LoVo (cell line): ENCODE data around the gene TMEM116.
A peak's percentile ranks its signal among the peaks of the same experiment; 100 is the strongest.
"Not testable (repeated sequence)": the region's sequence is repeated elsewhere in the genome, so short reads cannot be mapped to it uniquely, and the experiment has no call there.

Source experiments
- DNase-seq: peaks from one replicate; pipeline ENCODE4 v3.0.0-alpha.2; 2016; ENCODE audit warnings: low spot score

Gene TMEM116

GRCh38 chr12:112012775-112013600 lies at the start of gene TMEM116, which contains the start of gene ERP29:
TMEM116 (minus strand) TSS chr12:112013165; CDS start chr12:112005270, 7,895 bp downstream.
ERP29 (plus strand) TSS chr12:112013426; CDS start chr12:112013466, 40 bp downstream.
- peak; percentile 100 for DNase-seq

GRCh38 chr12:112061137-112061536 lies 48.2 kb upstream of the TMEM116 start:
- no peak for DNase-seq

GRCh38 chr12:112049351-112049750 lies 36.4 kb upstream of the TMEM116 start:
- no peak for DNase-seq

- no peak for DNase-seq
Measured at GRCh38 chr12:112046003-112046402, 33.0 kb upstream of the TMEM116 start.

- DNase-seq: not testable (repeated sequence)
Measured at GRCh38 chr12:112036614-112037013, 23.6 kb upstream of the TMEM116 start.

- DNase-seq: no peak
Measured at GRCh38 chr12:112035219-112035785, 22.3 kb upstream of the TMEM116 start.

GRCh38 chr12:112032292-112032691 lies 19.3 kb upstream of the TMEM116 start:
- no peak for DNase-seq

GRCh38 chr12:112031472-112031871 lies 18.5 kb upstream of the TMEM116 start:
- no peak for DNase-seq

- DNase-seq: no peak
Measured at GRCh38 chr12:112029301-112029700, 16.3 kb upstream of the TMEM116 start.

- DNase-seq: no peak
Measured at GRCh38 chr12:112025808-112026375, 12.9 kb upstream of the TMEM116 start.

- DNase-seq: no peak
Measured at GRCh38 chr12:112023759-112024396, 10.9 kb upstream of the TMEM116 start.

GRCh38 chr12:112022241-112023016 lies 9.5 kb upstream of the TMEM116 start:
- no peak for DNase-seq

GRCh38 chr12:112020947-112021457 lies 8.0 kb upstream of the TMEM116 start:
- no peak for DNase-seq

GRCh38 chr12:112018571-112019237 lies 5.7 kb upstream of the TMEM116 start:
- DNase-seq: no peak

GRCh38 chr12:112017041-112017440 lies 4.1 kb upstream of the TMEM116 start:
- no peak for DNase-seq

GRCh38 chr12:112015938-112016337 lies 3.0 kb upstream of the TMEM116 start:
- DNase-seq: no peak

- peak; percentile 91 for DNase-seq
Measured at GRCh38 chr12:112013601-112014402, 837 bp upstream of the TMEM116 start.

GRCh38 chr12:112011685-112012084 lies 1.3 kb downstream of the TMEM116 start:
- no peak for DNase-seq

GRCh38 chr12:112010415-112011344 lies 2.3 kb downstream of the TMEM116 start:
- DNase-seq: no peak
